GM12801 (cell line): ENCODE data around the gene GIPC3.

Source experiments
- TF ChIP-seq, protein P1 (sequence below): IDR thresholded peaks from one replicate; pipeline ENCODE4 v1.5.1; 2011; ENCODE audit warnings: control low read depth; ENCODE audit not compliant: insufficient read length; ENCODE audit errors: extremely low read depth

The GIPC3 gene

DNA sequence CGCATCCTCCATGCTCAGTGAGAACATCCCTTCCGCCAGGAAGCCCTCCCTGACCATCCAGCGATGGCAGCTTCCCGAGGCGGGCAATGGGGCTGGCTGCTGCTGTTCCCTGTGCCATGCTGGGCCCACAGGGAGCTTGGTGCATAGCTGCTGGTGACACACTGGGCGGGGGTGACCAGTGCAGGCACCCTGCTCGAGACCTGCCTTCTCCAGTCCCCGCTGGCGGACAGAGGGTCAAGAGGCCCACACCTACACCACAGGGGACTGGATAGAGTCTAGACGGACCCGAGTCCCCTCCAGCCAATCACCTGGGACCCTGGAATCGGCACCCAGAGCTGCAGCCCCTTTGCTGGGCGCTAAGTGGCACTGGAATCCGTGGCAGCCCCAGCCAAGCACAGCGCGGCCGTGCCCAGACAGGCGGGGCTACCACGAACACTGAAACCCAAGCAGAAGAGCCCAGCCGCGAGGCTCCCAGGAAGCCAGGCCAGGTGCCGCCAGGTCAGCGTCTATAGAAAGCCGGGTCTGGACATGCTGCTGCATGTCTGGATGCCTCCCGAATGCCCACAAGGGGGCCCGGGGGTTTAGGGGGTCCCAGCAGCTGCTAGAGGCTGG, 30.4 kb downstream of the GIPC3 start:
- TF ChIP-seq, protein P1, sequence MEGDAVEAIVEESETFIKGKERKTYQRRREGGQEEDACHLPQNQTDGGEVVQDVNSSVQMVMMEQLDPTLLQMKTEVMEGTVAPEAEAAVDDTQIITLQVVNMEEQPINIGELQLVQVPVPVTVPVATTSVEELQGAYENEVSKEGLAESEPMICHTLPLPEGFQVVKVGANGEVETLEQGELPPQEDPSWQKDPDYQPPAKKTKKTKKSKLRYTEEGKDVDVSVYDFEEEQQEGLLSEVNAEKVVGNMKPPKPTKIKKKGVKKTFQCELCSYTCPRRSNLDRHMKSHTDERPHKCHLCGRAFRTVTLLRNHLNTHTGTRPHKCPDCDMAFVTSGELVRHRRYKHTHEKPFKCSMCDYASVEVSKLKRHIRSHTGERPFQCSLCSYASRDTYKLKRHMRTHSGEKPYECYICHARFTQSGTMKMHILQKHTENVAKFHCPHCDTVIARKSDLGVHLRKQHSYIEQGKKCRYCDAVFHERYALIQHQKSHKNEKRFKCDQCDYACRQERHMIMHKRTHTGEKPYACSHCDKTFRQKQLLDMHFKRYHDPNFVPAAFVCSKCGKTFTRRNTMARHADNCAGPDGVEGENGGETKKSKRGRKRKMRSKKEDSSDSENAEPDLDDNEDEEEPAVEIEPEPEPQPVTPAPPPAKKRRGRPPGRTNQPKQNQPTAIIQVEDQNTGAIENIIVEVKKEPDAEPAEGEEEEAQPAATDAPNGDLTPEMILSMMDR, result no peak

DNA sequence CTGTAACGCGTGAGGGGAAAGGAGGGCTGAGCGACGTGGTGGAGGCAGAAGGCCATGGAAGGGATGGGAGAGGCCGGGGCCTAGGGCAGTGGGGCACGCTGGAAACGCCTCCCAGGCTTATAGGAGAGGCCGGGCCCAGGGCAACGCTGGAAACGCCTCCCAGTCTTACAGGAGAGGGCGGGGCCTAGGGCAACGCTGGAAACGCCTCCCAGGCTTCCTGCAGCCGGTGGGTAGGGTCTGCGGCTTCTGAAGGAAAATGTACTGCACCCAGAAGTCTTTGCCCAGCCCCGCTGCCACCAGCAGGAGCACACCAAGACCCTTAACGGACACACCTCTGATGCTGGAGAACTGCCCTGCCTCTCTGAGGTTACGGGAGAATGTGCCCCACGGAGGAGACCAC, 32.2 kb downstream of the GIPC3 start:
- TF ChIP-seq, protein P1, result no peak

DNA sequence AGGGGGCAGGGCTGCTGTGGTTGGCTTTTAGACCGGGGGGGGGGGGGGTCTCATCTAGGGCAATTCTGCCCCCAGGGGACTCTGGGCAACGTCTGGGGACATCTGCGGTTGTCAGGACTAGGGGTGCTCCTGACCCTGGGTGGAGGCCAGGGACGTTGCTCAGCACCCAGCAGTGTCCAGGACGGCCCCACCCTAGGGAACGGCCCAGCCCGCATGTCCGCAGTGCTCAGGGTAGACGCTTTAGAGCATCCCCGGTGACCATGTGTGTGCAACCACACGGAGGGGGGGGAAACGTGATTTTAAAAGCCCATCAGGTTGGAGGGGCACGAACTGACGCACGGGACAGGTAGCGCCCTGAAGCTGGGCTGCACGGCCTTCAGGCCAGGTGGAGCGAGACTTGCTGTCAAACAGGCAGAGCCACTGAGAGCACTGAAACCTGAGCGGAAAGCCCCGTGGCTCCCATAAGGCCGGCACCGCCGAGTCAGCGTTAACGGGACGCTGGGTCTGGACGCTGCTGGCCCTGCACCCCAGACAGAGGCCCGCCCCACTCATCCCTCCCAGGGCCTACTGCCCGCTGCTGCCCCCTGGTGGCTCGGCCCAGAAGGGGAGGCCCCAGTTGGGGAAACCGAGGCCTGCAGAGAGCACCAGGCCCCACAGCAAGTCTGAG, 33.0 kb downstream of the GIPC3 start:
- TF ChIP-seq, protein P1, result no peak

DNA sequence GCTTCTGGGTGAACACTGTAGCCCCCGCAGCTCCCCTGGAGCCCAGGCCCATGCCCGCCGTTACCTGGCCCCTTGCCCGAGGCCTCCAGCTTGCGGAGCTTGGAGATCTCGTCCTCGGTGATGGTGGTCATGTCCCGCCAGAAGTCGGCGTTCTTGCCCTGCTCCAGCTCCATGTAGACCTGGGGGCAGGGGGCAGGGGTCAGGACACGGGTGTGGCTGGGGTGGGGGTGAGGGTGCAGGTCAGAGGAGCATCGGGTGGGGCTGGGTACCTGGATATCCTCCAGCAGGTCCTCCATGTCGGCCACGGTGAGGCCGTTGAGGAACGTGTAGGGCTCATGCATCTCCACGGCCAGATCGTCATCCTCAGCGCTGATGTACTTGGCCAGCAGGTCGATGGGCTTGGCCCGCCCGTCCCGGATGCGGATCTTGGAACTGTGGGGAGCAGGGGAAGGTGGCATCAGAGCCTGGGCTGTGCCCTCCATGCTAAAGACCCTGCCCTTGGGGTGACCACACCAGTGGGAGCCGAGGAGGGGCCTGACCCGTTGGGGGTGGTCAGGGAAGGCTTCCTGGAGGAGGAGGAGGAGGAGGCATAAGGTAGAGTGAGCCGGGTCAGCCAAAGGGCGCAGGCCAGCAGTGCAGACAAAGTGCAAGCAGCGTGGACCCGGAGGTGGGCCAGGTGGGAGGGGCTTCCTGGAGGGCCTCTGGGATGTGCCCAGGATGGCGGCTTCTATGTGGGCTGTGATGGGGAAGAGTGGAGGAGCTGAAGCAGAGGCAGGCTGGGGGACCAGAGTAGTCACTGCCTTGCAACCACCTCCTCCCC, 33.7 kb downstream of the GIPC3 start:
- TF ChIP-seq, protein P1, result no peak

DNA sequence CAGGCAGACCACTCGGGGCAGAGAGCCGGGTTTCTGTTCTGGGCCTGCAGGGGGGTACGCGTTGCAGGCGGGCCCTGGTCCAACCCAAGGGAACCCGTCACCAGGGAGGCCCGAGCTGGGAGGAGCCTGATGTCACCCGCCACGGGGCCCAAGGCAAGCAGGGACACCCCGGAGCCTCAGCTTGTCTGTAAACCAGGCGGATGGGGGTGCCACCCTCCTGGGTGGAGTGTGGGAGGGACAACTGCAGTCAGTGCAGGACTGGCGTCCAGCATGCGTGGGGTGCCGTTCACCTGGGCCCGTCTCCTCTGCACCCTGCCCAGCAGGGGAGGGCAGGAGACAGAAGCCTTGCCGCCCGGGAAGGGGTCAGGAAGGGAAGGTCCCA, 34.3 kb downstream of the GIPC3 start:
- TF ChIP-seq, protein P1, result no peak

DNA sequence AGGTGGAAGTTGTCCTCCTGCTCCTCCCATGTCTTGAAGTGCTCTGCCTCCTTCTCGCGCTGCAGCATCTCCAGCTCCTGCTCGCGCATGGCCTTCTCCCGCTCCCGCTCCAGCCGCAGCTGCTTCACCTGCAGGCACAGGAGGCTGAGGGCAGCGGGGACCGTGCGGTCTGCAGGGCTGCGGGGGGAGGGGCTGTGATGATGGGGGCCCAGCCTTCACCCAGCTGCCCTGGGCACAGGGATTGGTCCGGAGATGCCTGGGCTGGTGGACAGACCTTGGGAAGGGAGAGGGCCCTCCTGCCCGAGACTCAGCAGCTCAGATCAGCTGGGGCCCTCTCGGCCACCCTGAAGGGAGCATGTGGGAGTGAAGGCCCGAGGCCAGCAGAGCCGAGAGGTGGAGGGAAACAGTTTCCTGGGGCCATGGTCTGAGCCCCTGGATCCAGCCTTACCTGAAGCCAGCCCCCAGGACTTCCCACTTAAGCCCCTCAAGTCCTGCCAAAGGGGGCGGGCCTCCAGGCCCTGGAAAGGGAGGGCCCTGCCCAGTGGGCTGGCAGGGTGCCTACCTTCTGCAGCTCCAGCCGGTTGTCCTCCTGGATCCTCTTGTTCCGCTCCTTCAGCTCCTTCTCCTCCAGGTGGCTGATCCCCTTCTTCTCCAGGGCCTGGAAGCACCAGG, 35.0 kb downstream of the GIPC3 start:
- TF ChIP-seq, protein P1, result no peak
